ENCODE results near the gene CA11. TPM values are rescaled to one million over a fixed set of nuclear protein-coding genes. Genes with fewer than 3 reads are reported as not detected.

Gene CA11
- total RNA-seq, 1 experiment from 2014 or later = 38.2 TPM

DNA sequence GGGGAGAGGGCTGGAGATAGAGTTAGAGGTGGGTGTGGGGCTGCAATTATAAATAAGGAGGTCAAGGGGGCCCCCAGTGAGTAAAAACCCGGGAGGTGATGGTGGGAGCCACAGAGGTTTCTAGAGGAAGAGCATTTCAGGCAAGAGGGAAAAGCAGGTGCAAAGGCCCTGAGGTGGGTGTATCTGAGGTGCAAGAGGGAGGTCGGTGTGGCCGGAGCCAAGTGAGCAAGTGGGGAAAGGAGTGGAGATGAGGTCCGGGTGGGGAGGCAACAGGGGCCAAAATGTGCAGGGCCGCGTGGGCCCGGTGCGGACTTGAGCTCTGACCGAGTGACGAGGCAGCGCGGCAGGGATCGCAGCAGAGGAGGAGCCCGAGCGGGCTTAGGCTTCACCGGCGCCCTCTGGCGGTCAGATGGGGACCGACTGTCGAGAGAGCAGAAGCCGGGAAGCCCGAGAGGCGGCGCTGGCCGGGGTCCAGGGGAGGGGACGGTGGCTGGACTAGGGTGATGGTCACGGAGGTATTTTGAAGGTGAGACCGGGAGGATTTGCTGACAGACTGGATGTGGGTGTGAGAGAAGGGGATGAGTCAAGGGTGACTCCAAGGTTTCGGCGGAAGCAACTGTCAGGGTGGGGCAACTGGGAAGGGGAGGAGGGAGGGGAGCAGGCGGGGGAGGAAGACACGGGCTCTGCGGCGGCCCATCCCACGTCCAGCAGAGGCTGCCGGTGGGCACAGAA is 57.2 kb downstream of the CA11 start:
- Histone ChIP-seq H3K27me3 (replicated peaks; ENCODE audit: insufficient read depth, low read depth, low read length, poor library complexity) (no peaks in the 10 kb centered on the region), H3K9me3 (ENCODE audit: low read depth, low read length, poor library complexity, severe bottlenecking) (no peaks in the 10 kb centered on the region), H3K4me1 (ENCODE audit: insufficient read depth, low read length, poor library complexity, severe bottlenecking) (peaks cover 4% of the 10 kb centered on the region), H3K27ac (ENCODE audit: low read depth, low read length, poor library complexity, severe bottlenecking) (no peak overlapping the region), H3K36me3 (ENCODE audit: insufficient read depth, low read length, poor library complexity, severe bottlenecking) (no peaks in the 10 kb centered on the region), H3K4me3 (ENCODE audit: low read depth, low read length, poor library complexity, severe bottlenecking) (peak overlapping the region; percentile 47)
- peak; percentile 92 for DNase-seq (ENCODE audit: low spot score)
- TF ChIP-seq EZH2 (IDR thresholded peaks at IDR 0.05; ENCODE audit: borderline replicate concordance, low read depth, low read length, poor library complexity, severe bottlenecking) (no peak), CTCF (conservative IDR thresholded peaks at IDR 0.05; ENCODE audit: low read depth, low read length) (peak; percentile 99)
- intact Hi-C loops (cut with micrococcal nuclease; ENCODE audit: unreplicated experiment) = no loop called here
- ChIA-PET POLR2A (ENCODE audit: low non-redundant PET) (no interaction called here), CTCF (interaction anchor here (0.5 to 1.5 kb wide), 15 partner anchors 12 to 435 kb away, joined by 3 to 15 read pairs (median 4); no protein-coding TSS in a partner anchor)
- BruUV-seq (replicated peaks) = no TSS peak

Other genes starting within 250 kb of the CA11 start
- 86.4 and 109 TPM in 2 replicates for gene GRWD1, start 200.2 kb downstream of the CA11 start, total RNA-seq (2021)
- 6.5 and 7.0 TPM in 2 replicates for gene KCNJ14, start 190.6 kb downstream of the CA11 start, total RNA-seq (2021)
- gene CYTH2, start 176.8 kb downstream of the CA11 start, total RNA-seq (2021) = 120 and 125 TPM in 2 replicates
- 0.52 and 1.0 TPM in 2 replicates for gene LMTK3, start 134.4 kb downstream of the CA11 start, total RNA-seq (2021)
- gene SULT2B1, start 94.0 kb downstream of the CA11 start, total RNA-seq (2021) = 0.24 and 0.60 TPM in 2 replicates
- not detected in 2 replicates for gene SPACA4, start 39.4 kb downstream of the CA11 start, total RNA-seq (2021)
- gene FAM83E, start 31.1 kb downstream of the CA11 start, total RNA-seq (2021) = 5.5 and 6.1 TPM in 2 replicates
- gene RPL18, start 27.0 kb downstream of the CA11 start, total RNA-seq (2021) = 1,417 and 1,448 TPM in 2 replicates
- gene SPHK2, start 26.7 kb downstream of the CA11 start, total RNA-seq (2021) = 38.8 and 43.0 TPM in 2 replicates
- gene DBP, start 8.8 kb downstream of the CA11 start, total RNA-seq (2021) = 14.2 and 22.1 TPM in 2 replicates
- not detected in 2 replicates for gene NTN5, start 26.8 kb upstream of the CA11 start, total RNA-seq (2021)
- gene FUT2, start 49.8 kb upstream of the CA11 start, total RNA-seq (2021) = not detected in 2 replicates
- 4.7 and 5.9 TPM in 2 replicates for gene MAMSTR, start 73.5 kb upstream of the CA11 start, total RNA-seq (2021)
- gene RASIP1, start 94.4 kb upstream of the CA11 start, total RNA-seq (2021) = 3.8 and 5.0 TPM in 2 replicates
- not detected in 2 replicates for gene IZUMO1, start 100.7 kb upstream of the CA11 start, total RNA-seq (2021)
- 0.06 and 0.15 TPM in 2 replicates for gene FUT1, start 106.5 kb upstream of the CA11 start, total RNA-seq (2021)
- not detected in 2 replicates for gene FGF21, start 109.3 kb upstream of the CA11 start, total RNA-seq (2021)
- 54.0 and 62.7 TPM in 2 replicates for gene BCAT2, start 164.8 kb upstream of the CA11 start, total RNA-seq (2021)
- 2.0 and 3.0 TPM in 2 replicates for gene HSD17B14, start 190.3 kb upstream of the CA11 start, total RNA-seq (2021)
- gene PLEKHA4, start 222.4 kb upstream of the CA11 start, total RNA-seq (2021) = 20.7 and 24.1 TPM in 2 replicates
- 27.6 and 41.2 TPM in 2 replicates for gene PPP1R15A, start 226.2 kb upstream of the CA11 start, total RNA-seq (2021)

Measured in A673 (cell line).